H9 (cell line): ENCODE data around the gene CSNK1E. TPM values are rescaled to one million over a fixed set of nuclear protein-coding genes. Genes with fewer than 3 reads are reported as not detected.

Experiments used
- DNase-seq: peaks from one replicate; pipeline ENCODE4 v3.0.0-alpha.2; 2017
- H2AFZ ChIP-seq: one replicate; pipeline ENCODE4 v1.6.1; 2013; ENCODE audit warnings: mild to moderate bottlenecking, low read length, control low read depth, moderate library complexity
- H2AK5ac ChIP-seq: 2 replicates; pipeline ENCODE4 v1.6.1; 2013; ENCODE audit warnings: low read length, control low read depth, mixed read lengths; ENCODE audit not compliant: insufficient read length
- H2BK120ac ChIP-seq: one replicate; pipeline ENCODE4 v1.6.1; 2013; ENCODE audit warnings: low read depth, mild to moderate bottlenecking, low read length, control low read depth, inconsistent platforms; ENCODE audit not compliant: poor library complexity, severe bottlenecking
- H2BK12ac ChIP-seq: 2 replicates; pipeline ENCODE4 v1.6.1; 2013; ENCODE audit warnings: low read length, control low read depth, mixed read lengths, low read depth; ENCODE audit not compliant: insufficient read length
- H2BK15ac ChIP-seq: 2 replicates; pipeline ENCODE4 v1.6.1; 2013; ENCODE audit warnings: low read depth, low read length, control low read depth
- H2BK20ac ChIP-seq: one replicate; pipeline ENCODE4 v1.6.1; 2013; ENCODE audit warnings: low read depth, mild to moderate bottlenecking, low read length, control low read depth, inconsistent platforms; ENCODE audit not compliant: poor library complexity, severe bottlenecking
- H2BK5ac ChIP-seq: 2 replicates; pipeline ENCODE4 v1.6.1; 2013; ENCODE audit warnings: low read length, control low read depth, mixed read lengths; ENCODE audit not compliant: insufficient read length
- H3K14ac ChIP-seq: 2 replicates; pipeline ENCODE4 v1.6.1; 2013; ENCODE audit warnings: low read length, control low read depth; ENCODE audit not compliant: insufficient read depth
- H3K18ac ChIP-seq: 2 replicates; pipeline ENCODE4 v1.6.1; 2013; ENCODE audit warnings: low read depth, mild to moderate bottlenecking, mixed read lengths, low read length, control low read depth; ENCODE audit not compliant: insufficient read length
- H3K23ac ChIP-seq: 2 replicates; pipeline ENCODE4 v1.6.1; 2013; ENCODE audit warnings: low read length, control low read depth, mixed read lengths, low read depth; ENCODE audit not compliant: insufficient read length
- H3K23me2 ChIP-seq: 2 replicates; pipeline ENCODE4 v1.6.1; 2013; ENCODE audit warnings: low read depth, mild to moderate bottlenecking, mixed read lengths, low read length, control low read depth; ENCODE audit not compliant: insufficient read length, poor library complexity, severe bottlenecking
- H3K27ac ChIP-seq: 2 replicates; pipeline ENCODE4 v1.5.1; 2013; ENCODE audit warnings: low read length, control low read depth, mixed read lengths, low read depth; ENCODE audit not compliant: insufficient read length
- H3K27me3 ChIP-seq: 2 replicates; pipeline ENCODE4 v1.6.1; 2013; ENCODE audit warnings: low read length, control low read depth, inconsistent platforms; ENCODE audit not compliant: insufficient read depth
- H3K4ac ChIP-seq: 2 replicates; pipeline ENCODE4 v1.6.1; 2013; ENCODE audit warnings: low read depth, mild to moderate bottlenecking, control low read depth, inconsistent platforms, low read length, moderate library complexity
- H3K4me1 ChIP-seq: 2 replicates; pipeline ENCODE4 v1.6.1; 2013; ENCODE audit warnings: low read length, control low read depth, inconsistent platforms; ENCODE audit not compliant: insufficient read depth
- H3K4me2 ChIP-seq: 2 replicates; pipeline ENCODE4 v1.6.1; 2013; ENCODE audit warnings: low read length, control low read depth, mixed read lengths; ENCODE audit not compliant: insufficient read length, insufficient read depth
- H3K56ac ChIP-seq: 2 replicates; pipeline ENCODE4 v1.6.1; 2013; ENCODE audit warnings: low read depth, mild to moderate bottlenecking, mixed read lengths, low read length, control low read depth; ENCODE audit not compliant: insufficient read length
- H3K79me1 ChIP-seq: 2 replicates; pipeline ENCODE4 v1.6.1; 2013; ENCODE audit warnings: low read depth, mild to moderate bottlenecking, moderate library complexity, low read length, control low read depth, inconsistent platforms; ENCODE audit not compliant: insufficient read depth, poor library complexity, severe bottlenecking
- H3K79me2 ChIP-seq: 2 replicates; pipeline ENCODE4 v1.6.1; 2013; ENCODE audit warnings: low read length, control low read depth, inconsistent platforms; ENCODE audit not compliant: insufficient read depth
- H3K9ac ChIP-seq: 2 replicates; pipeline ENCODE4 v1.6.1; 2013; ENCODE audit warnings: low read length, control low read depth, mixed read lengths; ENCODE audit not compliant: insufficient read length; ENCODE audit errors: extremely low read depth
- H3K9me3 ChIP-seq: one replicate; pipeline ENCODE4 v1.6.1; 2013; ENCODE audit warnings: low read depth, low read length, inconsistent platforms; ENCODE audit not compliant: control insufficient read depth
- H3T11ph ChIP-seq: one replicate; pipeline ENCODE4 v1.6.1; 2013; ENCODE audit warnings: mild to moderate bottlenecking, low read length, control low read depth, inconsistent platforms
- H4K20me1 ChIP-seq: one replicate; pipeline ENCODE4 v1.6.1; 2013; ENCODE audit not compliant: control insufficient read depth, insufficient read length, insufficient read depth
- H4K5ac ChIP-seq: 2 replicates; pipeline ENCODE4 v1.6.1; 2013; ENCODE audit warnings: low read depth, mild to moderate bottlenecking, mixed read lengths, low read length, control low read depth; ENCODE audit not compliant: insufficient read length
- H4K8ac ChIP-seq: replicated peaks from 2 replicates; pipeline ENCODE4 v1.6.1; 2013; ENCODE audit warnings: low read length, control low read depth, mixed read lengths, low read depth; ENCODE audit not compliant: insufficient read length
- H4K91ac ChIP-seq: 2 replicates; pipeline ENCODE4 v1.6.1; 2013; ENCODE audit warnings: low read depth, mild to moderate bottlenecking, moderate library complexity, mixed read lengths, low read length, control low read depth; ENCODE audit not compliant: insufficient read length
- H3K27ac Mint-ChIP-seq, 3 experiments: 2 replicates in 2 of 3; 3 replicates in 1 of 3; pipeline ENCODE4 v1.8.0; 2020 to 2021; ENCODE audit warnings: mixed read lengths in 3 of 3, mild to moderate bottlenecking in 1 of 3, moderate library complexity in 1 of 3
- H3K27me3 Mint-ChIP-seq: 2 replicates; pipeline ENCODE4 v1.8.0; 2021; ENCODE audit warnings: low read depth, mild to moderate bottlenecking, moderate library complexity, mixed read lengths
- H3K36me3 Mint-ChIP-seq, 3 experiments: 2 replicates in 2 of 3; 3 replicates in 1 of 3; pipeline ENCODE4 v1.8.0; 2020 to 2021; ENCODE audit warnings: low read depth in 3 of 3, mixed read lengths in 3 of 3; ENCODE audit not compliant: insufficient read depth in 1 of 3
- H3K4me1 Mint-ChIP-seq, 2 experiments: 2 replicates each; pipeline ENCODE4 v1.8.0; 2020; ENCODE audit warnings: mixed read lengths in 2 of 2
- H3K4me3 Mint-ChIP-seq, 2 experiments: 2 replicates in 1 of 2; 3 replicates in 1 of 2; pipeline ENCODE4 v1.8.0; 2020 to 2021; ENCODE audit warnings: mild to moderate bottlenecking in 2 of 2, mixed read lengths in 2 of 2, moderate library complexity in 1 of 2
- H3K9me3 Mint-ChIP-seq, 2 experiments: 2 replicates in 1 of 2; 3 replicates in 1 of 2; pipeline ENCODE4 v1.8.0; 2020; ENCODE audit warnings: mild to moderate bottlenecking in 2 of 2, mixed read lengths in 2 of 2, moderate library complexity in 1 of 2
- WGBS: extraction: QIAGEN DNeasy Blood & Tissue Kit; methylation state at CpG from one replicate; pipeline ENCODE4 v1.1.7; 2013; ENCODE audit warnings: missing lambda C conversion rate, low lambda C conversion rate, mixed read lengths; ENCODE audit not compliant: insufficient read length; ENCODE audit errors: extremely low coverage; 5-methylcytosine and 5-hydroxymethylcytosine counted together
- total RNA-seq: library from RNA; stranded (reverse); gene quantifications from 2 replicates; pipeline ENCODE4 v1.2.1, GENCODE V29; 2021
- TF ChIP-seq, protein P1 (sequence below): fragments of 200-600 bp; sonication (generic); conservative IDR thresholded peaks from 3 replicates; pipeline ENCODE4 v1.8.0; 2021; ENCODE audit warnings: antibody characterized with exemption, mild to moderate bottlenecking

CSNK1E gene
- total RNA-seq, 1 experiment from 2014 or later: 236 TPM

DNA sequence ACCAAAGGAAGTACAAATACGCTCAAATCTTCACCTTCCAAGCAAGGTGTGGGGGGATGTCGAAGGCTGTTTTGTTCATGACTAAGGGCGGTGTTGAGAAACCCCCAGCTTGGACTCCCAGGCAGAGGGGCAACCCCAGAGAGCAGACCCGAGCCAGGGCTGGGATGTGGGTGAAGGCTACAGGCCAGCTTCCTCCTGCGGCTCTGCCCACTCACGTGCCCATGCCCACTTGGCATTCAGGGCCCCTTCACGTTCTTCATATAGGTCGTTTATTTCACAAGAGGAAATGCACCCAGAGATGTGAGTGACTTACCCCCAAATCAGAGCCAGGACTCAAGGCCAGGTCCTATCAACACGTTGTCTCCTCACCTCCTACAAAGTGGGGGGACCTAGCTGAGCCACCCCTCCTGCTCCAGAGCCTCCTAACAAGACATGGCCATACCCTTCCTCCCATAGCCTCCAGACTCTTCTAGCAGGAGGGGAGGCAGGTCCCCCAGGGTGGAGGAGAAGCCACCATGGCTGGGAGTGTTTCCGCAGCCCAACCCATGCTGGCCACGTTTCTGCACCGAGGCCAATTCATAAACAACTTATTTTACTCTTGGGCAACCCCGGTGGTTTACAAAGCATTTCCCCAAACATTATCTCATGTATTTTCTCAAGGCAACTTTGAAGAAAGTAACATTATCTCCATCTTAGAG lies 66.4 kb downstream of the CSNK1E start:
- Histone ChIP-seq H4K91ac (no peak overlapping the region), H2AK5ac (no peak overlapping the region), H4K20me1 (no peaks in the 10 kb centered on the region), H3K27ac (no peak overlapping the region), H2BK120ac (no peak overlapping the region), H3T11ph (no peak overlapping the region), H2BK12ac (no peak overlapping the region), H3K56ac (no peak overlapping the region), H3K14ac (no peak overlapping the region; the same call in 1 of the 2 replicates), H3K79me2 (peaks cover 3% of the 10 kb centered on the region; the same call in 1 of the 2 replicates), H2BK5ac (no peak overlapping the region), H2AFZ (no peak overlapping the region), H3K18ac (no peak overlapping the region), H2BK20ac (no peak overlapping the region), H3K4me2 (no peak overlapping the region), H3K4ac (no peak overlapping the region), H3K79me1 (no peaks in the 10 kb centered on the region), H3K9ac (no peak overlapping the region), H4K5ac (no peak overlapping the region), H3K23me2 (no peaks in the 10 kb centered on the region), H4K8ac (no peak overlapping the region), H3K23ac (no peak overlapping the region), H3K4me1 (no peaks in the 10 kb centered on the region), H3K9me3 (no peaks in the 10 kb centered on the region), H2BK15ac (no peak overlapping the region), H3K27me3 (no peaks in the 10 kb centered on the region)
- 0 out of 5 replicates have a peak, but pooled peaks cover 0 to 2% of the 10 kb centered on the region in 2 experiments for H3K9me3 Mint-ChIP-seq
- peaks cover 14 to 45% (median 23%) of the 10 kb centered on the region in 3 experiments for H3K36me3 Mint-ChIP-seq
- no peak for DNase-seq
- TF ChIP-seq, protein P1, sequence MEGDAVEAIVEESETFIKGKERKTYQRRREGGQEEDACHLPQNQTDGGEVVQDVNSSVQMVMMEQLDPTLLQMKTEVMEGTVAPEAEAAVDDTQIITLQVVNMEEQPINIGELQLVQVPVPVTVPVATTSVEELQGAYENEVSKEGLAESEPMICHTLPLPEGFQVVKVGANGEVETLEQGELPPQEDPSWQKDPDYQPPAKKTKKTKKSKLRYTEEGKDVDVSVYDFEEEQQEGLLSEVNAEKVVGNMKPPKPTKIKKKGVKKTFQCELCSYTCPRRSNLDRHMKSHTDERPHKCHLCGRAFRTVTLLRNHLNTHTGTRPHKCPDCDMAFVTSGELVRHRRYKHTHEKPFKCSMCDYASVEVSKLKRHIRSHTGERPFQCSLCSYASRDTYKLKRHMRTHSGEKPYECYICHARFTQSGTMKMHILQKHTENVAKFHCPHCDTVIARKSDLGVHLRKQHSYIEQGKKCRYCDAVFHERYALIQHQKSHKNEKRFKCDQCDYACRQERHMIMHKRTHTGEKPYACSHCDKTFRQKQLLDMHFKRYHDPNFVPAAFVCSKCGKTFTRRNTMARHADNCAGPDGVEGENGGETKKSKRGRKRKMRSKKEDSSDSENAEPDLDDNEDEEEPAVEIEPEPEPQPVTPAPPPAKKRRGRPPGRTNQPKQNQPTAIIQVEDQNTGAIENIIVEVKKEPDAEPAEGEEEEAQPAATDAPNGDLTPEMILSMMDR: no peak
- no peaks in the 10 kb centered on the region for H3K27me3 Mint-ChIP-seq
- WGBS: no CpG with 5 or more reads among the region's 13 CpGs
- H3K4me1 Mint-ChIP-seq: peaks cover 0 to 4% of the 10 kb centered on the region in 2 experiments; a peak in 1 of 4 replicates
- H3K4me3 Mint-ChIP-seq: no peak overlapping the region
- H3K27ac Mint-ChIP-seq: peak overlapping the region in 1 of 3 experiments; percentile 55; a peak in 1 of 7 replicates
